Activated CD4-positive, alpha-beta memory T cell treated with anti-CD3 and anti-CD28 coated beads for 36 hours (primary cell): ENCODE data around the gene CUL3. TPM values are rescaled to one million over a fixed set of nuclear protein-coding genes. Genes with fewer than 3 reads are reported as not detected.
"Not testable (repeated sequence)": the region's sequence is repeated elsewhere in the genome, so short reads cannot be mapped to it uniquely, and the experiment has no call there.

Experiments
- CTCF ChIA-PET: fragments of 350-600 bp; sonication (Branson Sonifier 250); formaldehyde crosslinking; loops from one replicate; lab custom pipeline; 2021; ENCODE audit warnings: antibody characterized with exemption, inconsistent platforms; lab: Charles Lee
- POLR2A ChIA-PET: fragments of 350-600 bp; sonication (Branson Sonifier 250); formaldehyde crosslinking; loops from one replicate; lab custom pipeline; 2021; ENCODE audit warnings: antibody characterized with exemption; lab: Charles Lee
- DNase-seq: peaks from one replicate; pipeline ENCODE4 v3.0.0-alpha.2; 2020
- H3K27ac Mint-ChIP-seq: one replicate; pipeline ENCODE4 v1.8.0; 2021; ENCODE audit warnings: mixed read lengths
- H3K27me3 Mint-ChIP-seq: one replicate; pipeline ENCODE4 v1.8.0; 2021; ENCODE audit warnings: mixed read lengths
- H3K36me3 Mint-ChIP-seq: one replicate; pipeline ENCODE4 v1.8.0; 2021; ENCODE audit warnings: mixed read lengths
- H3K4me1 Mint-ChIP-seq: one replicate; pipeline ENCODE4 v1.8.0; 2021; ENCODE audit warnings: low read depth, mixed read lengths
- H3K4me3 Mint-ChIP-seq: one replicate; pipeline ENCODE4 v1.8.0; 2021; ENCODE audit warnings: mild to moderate bottlenecking, mixed read lengths
- H3K9me3 Mint-ChIP-seq: one replicate; pipeline ENCODE4 v1.8.0; 2021; ENCODE audit warnings: mixed read lengths
- intact Hi-C: fragments of 100-400 bp; cut with micrococcal nuclease; formaldehyde crosslinking; loops from one replicate; pipeline ENCODE4 v1.15.1; 2023
- total RNA-seq, 2 experiments: library from RNA; stranded (reverse); gene quantifications; one replicate each; pipeline ENCODE4 v1.2.3, GENCODE V29; 2021

Gene CUL3
- total RNA-seq, 2 experiments from 2014 or later = 75.8 to 79.5 TPM

DNA sequence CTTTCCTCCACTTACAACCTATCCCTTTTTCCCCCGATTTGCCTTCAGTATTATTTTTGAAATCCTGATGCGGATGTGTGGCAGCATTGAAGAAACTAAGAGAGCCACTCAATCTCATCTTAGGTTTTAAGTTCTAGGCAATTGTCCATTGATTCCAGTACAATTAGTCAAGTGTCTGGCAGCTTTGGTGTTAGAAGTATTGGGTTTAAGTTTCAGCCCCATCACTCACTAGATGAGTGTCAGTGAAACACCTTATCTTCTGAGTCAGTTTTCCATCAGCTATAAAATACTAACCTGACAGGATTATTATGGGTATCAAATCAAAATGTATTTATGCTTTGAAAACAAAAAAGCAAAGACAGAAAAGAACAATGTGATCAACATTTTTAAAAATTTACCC lies 16.8 kb upstream of the CUL3 start:
- H3K27ac Mint-ChIP-seq = no peak overlapping the region
- H3K9me3 Mint-ChIP-seq = no peaks in the 10 kb centered on the region
- H3K4me3 Mint-ChIP-seq = no peak overlapping the region
- intact Hi-C loops = loop anchor here (1.0 to 5.0 kb wide), 3 partner anchors 17 to 41 kb away; partner anchors contain the start of gene CUL3
- H3K27me3 Mint-ChIP-seq = peaks cover 11% of the 10 kb centered on the region
- no peak for DNase-seq
- POLR2A ChIA-PET = interaction anchor here (1.0 to 1.5 kb wide), 3 partner anchors 16 to 80 kb away, joined by 3 to 4 read pairs (median 4); no protein-coding TSS in a partner anchor
- peaks cover 1% of the 10 kb centered on the region for H3K36me3 Mint-ChIP-seq
- CTCF ChIA-PET = no interaction called here
- H3K4me1 Mint-ChIP-seq = peaks cover 15% of the 10 kb centered on the region

DNA sequence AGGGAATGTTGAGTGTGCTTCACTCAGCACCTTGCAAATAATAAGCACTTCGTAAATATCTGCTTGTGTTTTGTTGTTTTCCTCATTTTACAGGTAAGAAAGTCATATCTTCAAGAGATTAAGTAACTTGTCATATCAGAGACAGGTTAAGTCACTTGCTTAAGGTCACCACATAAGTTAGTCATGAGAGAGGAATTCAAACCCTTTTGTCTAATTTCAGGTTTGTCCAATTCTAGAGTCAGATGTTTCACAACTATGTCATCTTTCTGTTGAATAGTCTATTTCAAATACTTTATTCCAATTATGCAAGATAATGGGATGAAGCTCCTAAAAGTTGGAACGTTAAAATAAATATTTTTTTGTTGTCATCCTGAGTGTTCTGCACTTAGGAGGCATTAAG lies 13.5 kb upstream of the CUL3 start:
- no peaks in the 10 kb centered on the region for H3K9me3 Mint-ChIP-seq
- peaks cover 1% of the 10 kb centered on the region for H3K36me3 Mint-ChIP-seq
- no peak for DNase-seq
- H3K4me1 Mint-ChIP-seq = peaks cover 15% of the 10 kb centered on the region
- no peak overlapping the region for H3K4me3 Mint-ChIP-seq
- ChIA-PET POLR2A (no interaction called here), CTCF (no interaction called here)
- peaks cover 11% of the 10 kb centered on the region for H3K27me3 Mint-ChIP-seq
- intact Hi-C loops = no loop called here
- no peak overlapping the region for H3K27ac Mint-ChIP-seq

DNA sequence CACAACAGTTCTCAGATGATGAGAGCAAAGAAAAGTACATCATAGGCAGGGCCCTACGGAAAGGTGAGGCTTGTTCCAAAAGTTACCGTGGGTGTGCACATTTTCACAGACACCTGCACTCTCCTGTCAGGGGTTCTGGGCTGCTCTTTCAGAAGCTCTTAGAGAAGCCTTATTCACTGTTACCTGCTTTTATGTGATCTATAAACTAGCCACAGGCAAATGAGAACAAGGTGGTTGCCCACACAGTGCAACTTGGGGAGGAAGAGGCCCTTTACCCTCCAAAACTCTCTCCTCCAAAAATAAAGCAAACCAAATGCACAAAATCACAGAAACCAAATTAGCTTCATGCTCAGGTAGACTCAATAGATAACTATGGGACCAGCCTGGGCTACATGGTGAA lies 11.1 kb upstream of the CUL3 start:
- H3K36me3 Mint-ChIP-seq = no peaks in the 10 kb centered on the region
- peaks cover 4% of the 10 kb centered on the region for H3K27me3 Mint-ChIP-seq
- intact Hi-C loops = no loop called here
- DNase-seq = no peak
- H3K27ac Mint-ChIP-seq = no peak overlapping the region
- H3K4me1 Mint-ChIP-seq = no peaks in the 10 kb centered on the region
- no peaks in the 10 kb centered on the region for H3K9me3 Mint-ChIP-seq
- ChIA-PET POLR2A (no interaction called here), CTCF (no interaction called here)
- no peak overlapping the region for H3K4me3 Mint-ChIP-seq

DNA sequence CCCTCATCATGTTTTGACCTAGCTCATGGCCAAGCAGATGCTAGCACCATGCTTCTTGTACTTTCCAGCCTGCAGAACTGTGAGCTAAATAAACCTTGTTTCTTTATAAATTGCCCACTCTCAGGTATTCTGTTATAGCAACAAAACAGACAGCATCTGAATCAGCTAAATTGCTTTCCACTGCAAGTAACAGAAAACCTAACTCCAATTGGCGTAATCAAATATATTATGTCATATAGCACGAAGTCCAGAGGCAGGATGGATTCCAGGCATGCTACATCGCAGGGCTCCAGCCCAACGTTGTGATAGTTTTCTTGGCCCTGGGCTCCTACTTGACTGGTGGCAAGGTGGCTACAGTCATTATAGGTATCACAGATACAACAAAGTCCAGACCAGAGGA lies 10.4 kb upstream of the CUL3 start:
- ChIA-PET POLR2A (interaction anchor here (0.9 kb wide), 1 partner anchor 10 kb away, joined by 3 read pairs; the partner anchor contains the start of gene CUL3), CTCF (no interaction called here)
- H3K4me3 Mint-ChIP-seq = no peak overlapping the region
- H3K27me3 Mint-ChIP-seq = peaks cover 4% of the 10 kb centered on the region
- no peaks in the 10 kb centered on the region for H3K4me1 Mint-ChIP-seq
- H3K36me3 Mint-ChIP-seq = no peaks in the 10 kb centered on the region
- no peaks in the 10 kb centered on the region for H3K9me3 Mint-ChIP-seq
- H3K27ac Mint-ChIP-seq = no peak overlapping the region
- DNase-seq = no peak
- intact Hi-C loops = no loop called here

DNA sequence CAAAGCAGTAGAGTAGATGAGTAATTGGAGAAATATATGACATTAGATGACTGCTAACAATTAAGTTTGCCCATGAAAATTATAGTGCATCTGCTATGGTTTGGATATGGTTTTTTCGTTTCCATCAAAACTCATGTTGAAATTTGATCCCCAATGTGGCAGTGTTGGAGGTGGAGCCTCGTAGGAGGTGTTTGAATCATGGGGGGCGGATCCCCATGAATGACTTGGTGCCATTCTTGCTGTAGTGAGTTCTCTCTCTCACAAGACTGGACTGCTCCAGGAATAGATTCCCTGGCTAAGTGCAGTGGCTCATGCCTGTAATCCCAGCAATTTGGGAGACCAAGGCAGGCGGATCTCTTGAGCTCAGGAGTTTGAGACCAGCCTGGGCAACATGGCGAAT lies 9.7 kb upstream of the CUL3 start:
- Mint-ChIP-seq H3K9me3 (no peaks in the 10 kb centered on the region), H3K27ac (no peak overlapping the region), H3K4me3 (no peak overlapping the region), H3K27me3 (peaks cover 4% of the 10 kb centered on the region), H3K36me3 (no peaks in the 10 kb centered on the region), H3K4me1 (no peaks in the 10 kb centered on the region)
- POLR2A ChIA-PET = interaction anchor here (0.9 kb wide), 1 partner anchor 9 kb away, joined by 3 read pairs; the partner anchor contains the start of gene CUL3
- DNase-seq = no peak
- intact Hi-C loops = no loop called here
- CTCF ChIA-PET = no interaction called here

DNA sequence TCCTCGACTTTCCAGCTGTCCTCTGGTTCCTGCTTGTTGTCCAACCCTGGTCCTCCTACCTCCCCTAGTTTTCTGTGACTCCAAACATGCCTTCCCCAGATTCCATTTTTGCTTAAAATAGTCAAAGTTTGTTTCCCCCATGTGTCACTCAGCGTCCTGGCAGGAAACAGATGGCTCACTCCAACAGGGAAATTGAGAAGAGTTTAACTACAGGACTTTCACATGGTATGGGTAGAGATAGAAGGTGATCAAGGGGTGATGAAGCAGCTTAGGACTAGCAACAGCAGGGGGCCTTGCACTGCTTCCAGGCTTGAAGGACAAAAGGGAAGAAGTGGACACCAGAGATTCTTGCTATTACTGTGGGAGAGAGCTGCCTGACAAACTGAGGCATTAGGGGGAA lies 6.1 kb upstream of the CUL3 start:
- Mint-ChIP-seq H3K4me1 (peaks cover 3% of the 10 kb centered on the region), H3K27me3 (peaks cover 1% of the 10 kb centered on the region), H3K9me3 (no peaks in the 10 kb centered on the region), H3K27ac (no peak overlapping the region), H3K36me3 (no peaks in the 10 kb centered on the region), H3K4me3 (no peak overlapping the region)
- intact Hi-C loops = no loop called here
- DNase-seq = no peak
- POLR2A ChIA-PET = no interaction called here
- CTCF ChIA-PET = interaction anchor here (1.0 kb wide), 1 partner anchor 60 kb away, joined by 4 read pairs; no protein-coding TSS in a partner anchor

DNA sequence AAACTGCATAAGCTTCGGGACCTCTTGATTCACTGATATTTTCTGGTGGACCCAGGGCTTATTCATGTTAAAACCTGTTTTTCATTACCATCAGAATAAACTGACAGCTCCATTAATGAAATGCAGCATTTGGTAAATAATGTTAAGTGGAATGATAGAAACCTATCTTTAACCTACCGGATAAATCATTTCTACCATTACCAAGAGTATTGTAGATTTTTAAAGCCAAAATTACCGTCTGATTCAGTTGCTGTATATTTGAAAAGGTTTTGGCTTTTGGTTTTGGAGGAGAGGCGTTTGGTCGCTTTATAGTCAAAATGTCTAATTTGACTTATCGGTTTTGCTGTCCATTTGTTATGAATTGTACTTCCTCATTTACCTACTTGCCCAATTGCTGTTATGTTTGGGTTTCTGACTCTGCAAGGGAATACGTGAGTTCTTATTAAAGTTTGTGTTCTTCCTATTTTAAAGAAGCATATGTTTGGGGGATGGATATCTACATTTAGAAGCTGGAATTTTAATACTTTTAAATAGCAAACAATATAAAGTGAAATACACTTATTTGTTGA lies 1.0 kb upstream of the CUL3 start:
- POLR2A ChIA-PET = interaction anchor here (0.8 to 2.8 kb wide), 5 partner anchors 15 to 61 kb away, joined by 3 to 25 read pairs (median 3); no protein-coding TSS in a partner anchor
- Mint-ChIP-seq H3K36me3 (peaks cover 17% of the 10 kb centered on the region), H3K27me3 (no peaks in the 10 kb centered on the region), H3K9me3 (no peaks in the 10 kb centered on the region), H3K27ac (peak overlapping the region; percentile 91), H3K4me3 (peak overlapping the region; percentile 89), H3K4me1 (peaks cover 24% of the 10 kb centered on the region)
- CTCF ChIA-PET = interaction anchor here (0.6 to 1.6 kb wide), 5 partner anchors 16 to 269 kb away, joined by 3 to 4 read pairs (median 4); no protein-coding TSS in a partner anchor
- intact Hi-C loops = loop anchor here (1.0 to 10.0 kb wide), 5 partner anchors 52 to 559 kb away; partner anchors contain the start of gene DOCK10
- DNase-seq = no peak

DNA sequence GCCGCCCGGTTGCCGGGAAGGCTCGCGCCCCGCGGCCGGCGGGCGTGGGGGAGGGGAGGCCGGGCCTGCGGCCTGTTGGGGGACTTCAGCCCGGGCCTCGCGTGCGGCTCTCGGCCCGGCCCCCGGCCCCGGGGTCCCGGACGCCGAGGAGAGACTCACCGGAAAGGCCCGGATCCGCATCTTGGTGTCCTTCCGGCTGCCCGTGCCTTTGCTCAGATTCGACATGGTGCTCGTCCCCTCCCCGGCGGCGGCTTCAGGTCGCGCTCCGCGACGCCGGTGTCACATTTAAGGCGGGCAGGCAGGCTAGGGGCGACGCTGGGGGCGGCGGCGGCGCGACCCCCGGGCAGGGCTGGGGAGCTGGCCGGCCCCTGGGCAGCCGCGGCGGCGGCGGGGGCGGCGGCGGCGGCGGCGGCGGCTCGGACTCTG lies 365 bp downstream of the CUL3 start:
- no peaks in the 10 kb centered on the region for H3K27me3 Mint-ChIP-seq
- H3K4me1 Mint-ChIP-seq = peaks cover 38% of the 10 kb centered on the region
- peak overlapping the region; percentile 80 for H3K4me3 Mint-ChIP-seq
- intact Hi-C loops = loop anchor here (1.0 to 10.0 kb wide), 10 partner anchors 9 to 627 kb away; partner anchors contain the start of genes DOCK10 and MRPL44
- DNase-seq = peak; percentile 75
- no peaks in the 10 kb centered on the region for H3K9me3 Mint-ChIP-seq
- CTCF ChIA-PET = interaction anchor here (1.1 to 1.6 kb wide), 2 partner anchors 24 to 66 kb away, joined by 4 to 5 read pairs; no protein-coding TSS in a partner anchor
- POLR2A ChIA-PET = interaction anchor here (0.7 to 2.8 kb wide), 5 partner anchors 13 to 23 kb away, joined by 3 to 25 read pairs (median 4); no protein-coding TSS in a partner anchor
- H3K27ac Mint-ChIP-seq = peak overlapping the region; percentile 91
- peaks cover 18% of the 10 kb centered on the region for H3K36me3 Mint-ChIP-seq

DNA sequence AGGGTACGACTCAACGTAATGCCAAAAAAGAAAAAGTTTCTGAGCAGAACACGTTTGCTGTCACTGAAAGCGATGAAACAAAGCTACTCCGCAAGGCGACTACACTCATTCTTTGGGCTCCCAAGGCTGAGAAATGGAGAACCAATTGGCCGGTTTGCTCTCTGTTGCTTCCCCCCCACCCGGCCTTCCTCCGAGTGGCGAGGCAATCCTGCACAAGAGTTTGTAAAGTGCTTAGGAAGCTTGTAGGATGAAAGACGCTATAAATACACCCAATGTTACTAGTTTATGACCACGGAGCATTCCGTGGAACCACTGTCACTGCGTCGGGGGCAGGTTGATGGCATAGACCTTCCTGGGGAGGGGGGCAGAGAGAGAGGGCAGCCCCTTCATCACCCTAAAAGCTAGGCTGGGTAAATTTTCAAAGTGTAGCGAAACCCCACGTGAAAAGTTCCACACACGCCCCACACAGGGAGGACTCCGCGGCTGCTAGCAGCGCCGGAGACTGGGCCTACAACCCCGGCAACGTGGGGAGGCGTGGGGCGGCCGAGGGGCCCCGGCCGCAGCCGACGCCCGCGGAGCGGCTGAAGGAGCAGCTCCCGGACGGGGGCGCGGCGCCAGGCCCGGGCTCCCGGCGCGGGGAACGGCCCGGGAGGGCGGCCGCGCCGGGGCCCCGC lies 915 bp downstream of the CUL3 start:
- intact Hi-C loops = loop anchor here (1.0 to 10.0 kb wide), 3 partner anchors 9 to 461 kb away; partner anchors contain the start of gene DOCK10
- POLR2A ChIA-PET = interaction anchor here (0.7 to 2.8 kb wide), 4 partner anchors 12 to 23 kb away, joined by 3 to 25 read pairs (median 4); no protein-coding TSS in a partner anchor

DNA sequence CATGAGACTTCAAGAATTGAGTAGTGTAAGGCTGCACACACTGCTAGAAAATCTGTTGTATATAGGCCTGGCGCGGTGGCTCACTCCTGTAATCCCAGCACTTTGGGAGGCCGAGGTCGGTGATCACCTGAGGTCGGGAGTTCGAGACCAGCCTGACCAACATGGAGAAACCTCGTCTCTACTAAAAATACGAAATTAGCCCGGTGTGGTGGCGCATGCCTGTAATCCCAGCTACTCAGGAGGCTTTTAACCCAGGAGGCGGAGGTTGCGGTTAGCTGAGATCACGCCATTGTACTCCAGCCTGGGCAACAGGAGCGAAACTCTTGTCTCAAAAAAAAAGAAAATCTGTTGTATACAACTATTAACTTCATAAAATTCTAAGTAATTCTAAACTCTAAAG lies 2.1 kb downstream of the CUL3 start:
- DNase-seq, H3K27me3 Mint-ChIP-seq, H3K9me3 Mint-ChIP-seq, H3K27ac Mint-ChIP-seq, POLR2A ChIA-PET: not testable (repeated sequence)
- peak overlapping the region; percentile 97 for H3K4me3 Mint-ChIP-seq
- H3K36me3 Mint-ChIP-seq = peaks cover 18% of the 10 kb centered on the region
- CTCF ChIA-PET = interaction anchor here (1.2 to 1.7 kb wide), 2 partner anchors 9 to 11 kb away, joined by 3 to 4 read pairs; no protein-coding TSS in a partner anchor
- peaks cover 53% of the 10 kb centered on the region for H3K4me1 Mint-ChIP-seq
- intact Hi-C loops = loop anchor here (5.0 to 10.0 kb wide), 2 partner anchors 106 to 462 kb away; partner anchors contain the start of gene DOCK10

More for the DNA sequence above, 915 bp downstream of the CUL3 start:
- Mint-ChIP-seq H3K4me1 (peaks cover 43% of the 10 kb centered on the region), H3K36me3 (peaks cover 18% of the 10 kb centered on the region), H3K27ac (peak overlapping the region; percentile 92), H3K9me3 (no peaks in the 10 kb centered on the region), H3K4me3 (peak overlapping the region; percentile 97), H3K27me3 (no peaks in the 10 kb centered on the region)
- CTCF ChIA-PET = interaction anchor here (1.2 to 1.7 kb wide), 3 partner anchors 10 to 23 kb away, joined by 3 to 5 read pairs (median 4); no protein-coding TSS in a partner anchor
- peak; percentile 35 for DNase-seq

DNA sequence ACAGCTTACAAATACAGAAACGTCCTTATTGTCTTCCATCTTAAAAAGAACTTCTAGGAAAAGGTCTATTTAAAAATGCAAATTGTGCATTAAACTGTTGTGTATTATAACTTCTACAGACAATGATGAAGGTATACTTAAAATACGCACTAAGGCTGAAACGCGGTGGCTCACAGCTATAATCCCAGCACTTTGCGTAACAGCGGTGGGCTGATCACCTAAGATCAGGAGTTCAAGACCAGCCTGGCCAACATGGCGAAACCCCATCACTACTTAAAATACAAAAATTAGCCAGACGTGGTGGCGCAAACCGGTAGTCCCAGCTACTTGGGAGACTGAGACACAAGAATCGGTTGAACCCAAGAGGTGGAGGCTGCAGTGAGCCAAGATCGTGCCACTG lies 4.9 kb downstream of the CUL3 start:
- ChIA-PET CTCF (no interaction called here), POLR2A (no interaction called here)
- no peak overlapping the region for H3K4me3 Mint-ChIP-seq
- H3K27ac Mint-ChIP-seq = no peak overlapping the region
- H3K36me3 Mint-ChIP-seq = peaks cover 21% of the 10 kb centered on the region
- no peaks in the 10 kb centered on the region for H3K9me3 Mint-ChIP-seq
- no peaks in the 10 kb centered on the region for H3K27me3 Mint-ChIP-seq
- DNase-seq = no peak
- intact Hi-C loops = loop anchor here (5.0 to 10.0 kb wide), 2 partner anchors 103 to 465 kb away; partner anchors contain the start of gene DOCK10
- peaks cover 76% of the 10 kb centered on the region for H3K4me1 Mint-ChIP-seq
